ENCODE measurements around the gene PPP1R36. TPM values are rescaled to one million over a fixed set of nuclear protein-coding genes. Genes with fewer than 3 reads are reported as not detected.

Gene PPP1R36
- total and polyA plus RNA-seq, 2 of the 4 experiments (the other 2 are of a cell fraction): 0.15 to 0.54 TPM

GRCh38 chr14:64614805-64615391, 65.1 kb downstream of the PPP1R36 start:
- Histone ChIP-seq H4K5ac (ENCODE audit: low read depth, low read length) (peak overlapping the region; percentile 55), H3K9me3 (ENCODE audit: control insufficient read depth, insufficient read depth, low read length) (no peaks in the 10 kb centered on the region), H4K20me1 (ENCODE audit: insufficient read depth, low read length) (no peaks in the 10 kb centered on the region), H2BK5ac (ENCODE audit: low read depth, low read length, poor library complexity, severe bottlenecking) (peak overlapping the region; percentile 68), H4K8ac (ENCODE audit: low read depth in 2 of 2, low read length in 2 of 2) (peak overlapping the region; percentile 61 to 94), H3K18ac (ENCODE audit: low read depth, low read length) (peak overlapping the region; percentile 66), H3K56ac (ENCODE audit: extremely low read depth, insufficient read depth, low read length) (no peak overlapping the region), H3K9me1 (ENCODE audit: insufficient read depth, low read length) (peaks cover 17% of the 10 kb centered on the region), H3K9ac (ENCODE audit: low read depth, low read length) (no peak overlapping the region), H3K27ac (ENCODE audit: insufficient read depth, low read length) (peak overlapping the region; percentile 8; the same call in 1 of the 2 replicates), H4K91ac (ENCODE audit: insufficient read depth, low read depth, low read length) (peak overlapping the region; percentile 98), H3K23ac (ENCODE audit: low read depth, low read length) (no peak overlapping the region; the same call in 1 of the 2 replicates), H2BK20ac (ENCODE audit: low read depth, low read length) (peak overlapping the region; percentile 99), H3K4me1 (ENCODE audit: control insufficient read depth, insufficient read depth, low read length) (peaks cover 27% of the 10 kb centered on the region), H2AK9ac (replicated peaks; ENCODE audit: low read depth, low read length, poor library complexity) (no peak overlapping the region), H3K4me2 (ENCODE audit: low read depth, low read length) (no peak overlapping the region), H3K4ac (ENCODE audit: low read depth, low read length) (peak overlapping the region; percentile 80), H3K14ac (replicated peaks; ENCODE audit: low read depth, low read length) (peak overlapping the region; percentile 53; the same call in 1 of the 2 replicates), H3K4me3 (ENCODE audit: insufficient read depth, low read depth, low read length) (no peak overlapping the region), H3K36me3 (ENCODE audit: control insufficient read depth, insufficient read depth, low read length) (no peaks in the 10 kb centered on the region), H2AFZ (replicated peaks; ENCODE audit: low read length, poor library complexity) (no peak overlapping the region), H2AK5ac (ENCODE audit: low read depth, low read length) (peak overlapping the region; percentile 41), H2BK120ac (ENCODE audit: low read depth, low read length) (peak overlapping the region; percentile 99), H2BK15ac (ENCODE audit: low read depth, low read length) (peak overlapping the region; percentile 98), H3K27me3 (ENCODE audit: control insufficient read depth, insufficient read depth, low read length) (no peaks in the 10 kb centered on the region), H3K79me1 (ENCODE audit: low read depth in 1 of 2, low read length in 2 of 2) (peaks cover 0 to 5% of the 10 kb centered on the region in 2 experiments; a peak in 1 of 4 replicates)
- DNase-seq (no peak), ATAC-seq (ENCODE audit: low read depth) (no peak)
- 50% methylated on average over 2 of the region's 7 CpGs; no CpG with 5 or more reads in 1 of the 2 experiments for WGBS, 2 experiments (ENCODE audit: extremely low coverage in 2 of 2, insufficient read length in 1 of 2)
- no TSS peak for BruUV-seq (replicated peaks)
- CTCF ChIA-PET: interaction anchor here (0.6 to 1.4 kb wide), 3 partner anchors 14 to 297 kb away, joined by 3 to 4 read pairs (median 3); no protein-coding TSS in a partner anchor
- POLR2A ChIA-PET (ENCODE audit: unreplicated experiment): no interaction called here
- in situ Hi-C loops (cut with MboI; ENCODE audit: low sequenced_read_pairs) (no loop called here), dilution Hi-C loops (cut with HindIII; ENCODE audit: low sequenced_read_pairs, unreplicated experiment) (no loop called here), intact Hi-C loops (cut with micrococcal nuclease) (loop anchor here (5.0 kb wide), 2 partner anchors 43 to 73 kb away; partner anchors contain the start of gene HSPA2)
- no peak for TF ChIP-seq POLR2A (IDR thresholded peaks at IDR 0.05; ENCODE audit: low read depth, low read length)
- no peak for TF ChIP-seq FOS (IDR thresholded peaks at IDR 0.05; ENCODE audit: low read depth, low read length)
- TF ChIP-seq SMC3 (IDR thresholded peaks at IDR 0.05; ENCODE audit: low read depth, low read length): no peak
- TF ChIP-seq CEBPB (IDR thresholded peaks at IDR 0.05; ENCODE audit: low read depth, low read length): no peak
- no peak for TF ChIP-seq RCOR1 (IDR thresholded peaks at IDR 0.05; ENCODE audit: insufficient replicate concordance, low read length)
- no peak for TF ChIP-seq MAZ (IDR thresholded peaks at IDR 0.05; ENCODE audit: borderline replicate concordance, low read depth, low read length)
- TF ChIP-seq RFX5 (IDR thresholded peaks at IDR 0.05; ENCODE audit: low read depth, low read length): no peak
- TF ChIP-seq MXI1 (IDR thresholded peaks at IDR 0.05; ENCODE audit: borderline replicate concordance, low read depth, low read length): no peak
- TF ChIP-seq MAFK (IDR thresholded peaks at IDR 0.05; ENCODE audit: low read depth, low read length): no peak
- no peak for TF ChIP-seq NFE2L2 (IDR thresholded peaks at IDR 0.05; ENCODE audit: low read depth, low read length)
- TF ChIP-seq USF2 (IDR thresholded peaks at IDR 0.05; ENCODE audit: low read depth, low read length): no peak
- no peak for TF ChIP-seq CTCF (conservative IDR thresholded peaks at IDR 0.05; ENCODE audit: low read depth, low read length)
- TF ChIP-seq BHLHE40 (IDR thresholded peaks at IDR 0.05; ENCODE audit: low read depth, low read length): no peak
- no peak for TF ChIP-seq CHD1 (IDR thresholded peaks at IDR 0.05; ENCODE audit: low read depth, low read length)
- TF ChIP-seq, protein P1, sequence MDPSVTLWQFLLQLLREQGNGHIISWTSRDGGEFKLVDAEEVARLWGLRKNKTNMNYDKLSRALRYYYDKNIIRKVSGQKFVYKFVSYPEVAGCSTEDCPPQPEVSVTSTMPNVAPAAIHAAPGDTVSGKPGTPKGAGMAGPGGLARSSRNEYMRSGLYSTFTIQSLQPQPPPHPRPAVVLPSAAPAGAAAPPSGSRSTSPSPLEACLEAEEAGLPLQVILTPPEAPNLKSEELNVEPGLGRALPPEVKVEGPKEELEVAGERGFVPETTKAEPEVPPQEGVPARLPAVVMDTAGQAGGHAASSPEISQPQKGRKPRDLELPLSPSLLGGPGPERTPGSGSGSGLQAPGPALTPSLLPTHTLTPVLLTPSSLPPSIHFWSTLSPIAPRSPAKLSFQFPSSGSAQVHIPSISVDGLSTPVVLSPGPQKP (IDR thresholded peaks at IDR 0.05; ENCODE audit: borderline replicate concordance, low read depth, low read length): no peak
